CD4-positive, alpha-beta T cell treated with Interleukin-2 at 100 ng/mL for 4 hours (primary cell): ENCODE data around the gene MYL4.
A peak's percentile ranks its signal among the peaks of the same experiment; 100 is the strongest.
"Not testable (repeated sequence)": the region's sequence is repeated elsewhere in the genome, so short reads cannot be mapped to it uniquely, and the experiment has no call there.

Experiments used
- DNase-seq: peaks from one replicate; pipeline ENCODE4 v3.0.0-alpha.2; 2020; ENCODE audit warnings: low spot score

MYL4 gene

GRCh38 chr17:47208744-47209488 is at the start of gene MYL4:
MYL4 (plus strand) TSS chr17:47209348; CDS start chr17:47209423, 75 bp downstream.
- no peak for DNase-seq

DNA sequence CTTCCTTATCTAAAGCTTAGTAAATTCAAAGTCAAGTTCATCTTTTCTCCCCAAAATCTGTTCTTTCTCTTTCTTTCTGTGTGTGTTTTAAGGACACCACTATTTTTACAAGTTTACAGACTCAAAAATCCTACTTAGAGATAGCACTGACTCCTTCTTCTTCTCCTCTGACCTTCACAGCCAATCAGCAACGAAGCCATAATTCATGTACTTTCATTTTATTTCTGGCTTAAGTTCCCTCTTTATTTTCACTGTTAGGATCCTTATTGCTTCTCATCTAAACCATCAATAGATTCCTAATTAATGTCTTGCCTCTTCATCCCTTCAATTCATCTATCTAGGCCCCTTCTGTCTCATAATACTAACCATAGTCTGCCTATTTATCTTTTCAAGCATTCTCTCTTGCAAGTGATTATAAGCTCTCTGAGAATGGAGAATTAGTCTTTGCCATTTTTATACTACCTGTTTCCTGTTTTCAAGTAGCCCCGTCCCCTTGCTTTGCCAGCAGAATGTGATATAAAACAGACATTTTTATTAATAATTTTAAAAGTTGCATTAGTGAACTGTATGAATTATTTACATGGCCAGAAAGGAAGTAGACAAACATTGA is 47.0 kb upstream of the MYL4 start:
- DNase-seq: no peak

DNA sequence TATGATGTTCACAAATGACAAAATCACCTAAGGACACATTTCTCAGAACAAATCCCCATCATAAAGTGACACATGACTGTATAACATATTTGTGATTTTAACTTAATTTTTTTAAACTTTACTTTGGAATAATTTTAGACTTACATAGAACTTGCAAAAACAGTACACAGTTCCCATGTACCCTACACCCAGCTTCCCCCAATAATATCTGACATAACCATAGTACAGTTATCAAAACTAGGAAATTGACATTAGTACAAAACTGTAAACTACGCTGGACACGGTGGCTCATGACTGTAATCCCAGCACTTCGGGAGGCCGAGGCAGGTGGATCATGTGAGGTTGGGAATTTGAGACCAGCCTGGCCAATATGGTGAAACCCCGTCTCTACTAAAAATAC is 44.9 kb upstream of the MYL4 start:
- DNase-seq: no peak

DNA sequence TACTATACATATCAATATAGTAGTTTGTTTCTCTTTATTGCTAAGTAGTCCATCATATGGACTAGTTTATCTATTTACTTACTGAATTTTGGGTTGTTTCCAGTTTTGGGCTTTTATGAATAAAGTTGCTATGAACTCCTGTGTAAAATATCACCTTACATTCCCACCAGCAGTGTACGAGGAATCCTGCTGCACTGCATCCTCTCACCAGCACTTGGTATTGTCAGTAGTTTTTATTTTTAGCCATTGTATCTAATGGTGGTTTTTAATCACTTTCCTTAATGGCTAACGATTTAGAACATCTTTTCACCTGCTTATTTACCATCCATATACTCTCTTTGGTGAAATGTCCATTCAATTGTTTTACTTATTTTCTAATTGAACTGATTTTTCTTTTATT is 44.0 kb upstream of the MYL4 start:
- no peak for DNase-seq

DNA sequence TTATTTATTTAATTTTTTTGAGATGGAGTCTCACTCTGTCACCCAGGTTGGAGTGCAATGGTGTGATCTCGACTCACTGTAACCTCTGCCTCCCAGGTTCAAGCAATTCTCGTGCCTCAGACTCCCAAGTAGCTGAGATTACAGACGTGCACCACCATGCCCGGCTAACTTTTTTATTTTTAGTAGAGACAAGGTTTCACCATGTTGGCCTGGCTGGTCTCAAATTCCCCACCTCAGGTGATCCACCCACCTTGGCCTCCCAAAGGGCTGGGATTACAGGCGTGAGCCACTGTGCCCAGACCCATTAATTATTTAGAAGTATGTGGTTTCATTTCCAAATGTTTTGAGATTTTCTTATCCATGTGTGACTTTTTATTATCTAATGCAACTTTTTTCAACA is 42.3 kb upstream of the MYL4 start:
- DNase-seq: not testable (repeated sequence)

DNA sequence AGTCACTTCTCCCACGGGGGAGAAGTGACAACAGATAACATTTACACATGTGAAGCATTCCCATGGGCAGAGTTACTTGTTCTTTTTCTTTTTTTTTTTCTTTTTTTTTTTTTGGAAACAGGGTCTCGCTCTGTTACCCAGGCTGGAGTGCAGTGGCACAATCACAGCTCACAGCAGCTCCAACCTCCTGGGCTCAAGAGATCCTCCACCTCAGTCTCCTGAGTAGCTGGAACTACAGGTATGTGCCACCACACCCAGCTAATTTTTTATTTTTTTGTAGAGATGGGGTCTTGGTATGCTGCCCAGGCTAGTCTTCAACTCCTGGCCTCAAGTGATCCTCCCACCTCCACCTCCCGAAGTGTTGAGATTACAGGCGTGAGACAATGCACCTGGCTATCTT is 40.3 kb upstream of the MYL4 start:
- not testable (repeated sequence) for DNase-seq

DNA sequence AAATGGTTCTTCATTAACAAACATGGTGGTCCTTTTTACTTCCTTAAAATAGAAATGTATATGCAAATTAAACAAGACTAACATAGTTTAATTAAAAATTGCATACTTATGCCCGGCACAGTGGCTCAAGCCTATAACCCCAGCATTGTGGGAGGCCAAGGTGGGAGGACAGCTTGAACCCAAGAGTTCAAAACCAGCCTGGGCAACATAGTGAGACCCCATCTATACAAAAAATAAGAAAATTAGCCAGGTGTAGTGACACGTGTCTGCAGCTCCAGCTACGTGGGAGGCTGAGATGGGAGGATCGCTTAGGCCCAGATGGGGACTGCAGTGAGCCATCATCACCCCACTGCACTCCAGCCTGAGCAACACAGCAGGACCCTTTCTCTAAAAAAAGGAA is 38.4 kb upstream of the MYL4 start:
- DNase-seq: no peak

GRCh38 chr17:47172696-47173565 is 36.2 kb upstream of the MYL4 start:
- no peak for DNase-seq

DNA sequence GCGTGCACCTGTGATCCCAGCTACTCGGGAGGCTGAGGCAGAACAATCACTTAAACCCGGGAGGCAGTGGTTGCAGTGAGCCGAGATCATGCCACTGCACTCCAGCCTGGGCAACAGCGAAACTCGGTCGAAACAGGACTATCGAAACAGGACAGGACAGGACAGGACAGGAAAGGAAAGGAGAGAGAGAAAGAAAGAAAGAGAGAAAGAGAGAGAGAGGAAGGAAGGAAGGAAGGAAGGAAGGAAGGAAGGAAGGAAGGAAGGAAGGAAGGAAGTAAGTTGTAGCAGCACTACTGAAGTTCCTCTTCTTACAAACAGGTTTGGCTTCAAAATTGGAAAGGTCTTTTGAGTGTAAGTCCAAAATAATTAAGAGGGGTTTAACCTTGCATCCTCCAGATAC is 34.3 kb upstream of the MYL4 start:
- not testable (repeated sequence) for DNase-seq

- DNase-seq: no peak
These were observed 32.7 kb upstream of the MYL4 start for GRCh38 chr17:47176389-47176826.

GRCh38 chr17:47177261-47177660 is 31.9 kb upstream of the MYL4 start:
- no peak for DNase-seq

DNA sequence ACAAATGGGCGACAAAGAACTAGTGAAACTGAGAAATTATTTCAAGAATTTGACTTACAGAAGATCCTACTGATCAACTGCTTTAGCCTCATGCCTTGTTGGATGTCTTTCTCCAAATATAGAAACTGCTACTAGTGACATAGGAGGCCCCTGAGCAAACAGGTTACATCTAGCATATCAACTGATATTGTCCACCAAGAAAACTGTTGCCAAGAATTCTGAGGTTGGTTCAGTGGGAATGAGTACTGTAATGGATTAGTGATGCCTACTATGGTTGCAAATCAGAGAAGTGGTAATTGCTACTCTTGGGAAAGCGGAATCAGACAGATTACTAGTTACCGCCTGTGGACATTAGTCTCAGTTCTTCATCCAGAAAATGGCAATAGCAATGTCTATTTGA is 30.0 kb upstream of the MYL4 start:
- DNase-seq: no peak

- DNase-seq: no peak
These were observed 28.8 kb upstream of the MYL4 start for GRCh38 chr17:47180337-47180736.

DNA sequence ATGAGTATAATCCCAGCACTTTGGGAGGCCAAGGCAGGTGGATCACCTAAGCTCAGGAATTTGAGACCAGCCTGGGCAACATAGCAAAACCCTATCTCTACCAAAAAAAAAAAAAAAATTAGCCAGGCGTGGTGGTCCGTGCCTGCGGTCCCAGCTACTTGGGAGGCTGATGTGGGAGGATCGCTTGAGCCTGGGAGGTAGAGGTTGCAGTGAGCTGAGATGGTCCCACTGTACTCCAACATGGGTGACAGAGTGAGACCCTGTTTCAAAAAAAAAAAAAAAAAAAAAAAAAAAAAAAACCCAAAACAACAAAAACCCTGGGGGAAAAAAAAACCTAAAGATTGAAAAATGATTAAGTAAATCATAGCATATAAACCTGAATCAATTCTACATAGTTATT is 28.2 kb upstream of the MYL4 start:
- DNase-seq: not testable (repeated sequence)

GRCh38 chr17:47184681-47185080 is 24.5 kb upstream of the MYL4 start:
- DNase-seq: no peak

DNA sequence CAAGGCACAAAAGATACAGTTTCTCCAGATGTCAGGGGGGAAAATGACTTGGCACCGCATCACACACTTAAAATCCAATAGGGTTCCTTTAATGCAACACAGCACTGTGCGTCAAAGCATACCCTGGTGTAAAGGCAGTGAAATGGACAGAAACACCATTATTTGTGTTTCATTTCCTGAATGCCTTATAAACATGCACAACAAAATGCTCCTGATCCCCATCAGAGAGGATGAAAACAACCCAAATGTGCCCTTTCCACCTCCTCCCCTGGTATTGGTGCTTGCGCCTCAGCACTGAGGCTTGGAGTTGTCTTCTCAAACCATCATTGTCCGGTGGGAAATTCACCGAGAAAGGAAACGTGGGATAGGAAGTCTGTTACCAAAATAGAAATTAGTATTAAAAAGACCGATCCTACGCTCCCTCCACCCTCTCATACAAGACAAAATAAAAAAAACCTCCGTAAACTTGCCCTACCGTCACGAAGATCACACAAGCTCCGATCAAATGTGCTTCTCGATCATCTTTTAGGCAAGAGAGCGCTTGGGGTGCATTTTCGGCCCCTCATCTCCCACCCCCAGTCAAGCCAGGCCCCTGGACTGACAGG is 20.8 kb upstream of the MYL4 start:
- DNase-seq: no peak

GRCh38 chr17:47188876-47189731 is 20.0 kb upstream of the MYL4 start, which contains the start of gene CDC27:
CDC27 (minus strand) TSS chr17:47189295; CDS start chr17:47189172, 123 bp downstream.
- DNase-seq: peak; percentile 100

- no peak for DNase-seq
These were observed 19.4 kb upstream of the MYL4 start for GRCh38 chr17:47189732-47190237.

DNA sequence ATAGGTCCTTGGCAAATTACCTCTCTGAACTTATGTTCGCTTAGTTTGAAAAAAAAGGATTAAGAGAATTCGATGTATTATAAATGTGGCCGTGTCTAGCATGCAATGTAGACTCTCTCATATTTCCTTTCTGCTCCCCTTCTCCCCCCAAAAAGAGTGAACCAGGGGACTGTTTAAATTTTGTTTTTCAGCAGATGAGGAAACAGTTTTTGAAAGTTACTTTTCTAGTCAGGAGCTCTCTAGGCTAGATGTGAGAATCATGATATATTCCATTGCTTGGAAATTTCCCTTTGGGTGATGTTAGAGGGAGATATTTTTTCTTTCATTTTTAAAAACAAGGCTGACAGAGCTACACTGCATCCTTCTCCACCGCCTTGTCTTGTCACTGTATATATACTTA is 18.9 kb upstream of the MYL4 start:
- DNase-seq: no peak

- no peak for DNase-seq
These were observed 18.4 kb upstream of the MYL4 start for GRCh38 chr17:47190770-47191169.

DNA sequence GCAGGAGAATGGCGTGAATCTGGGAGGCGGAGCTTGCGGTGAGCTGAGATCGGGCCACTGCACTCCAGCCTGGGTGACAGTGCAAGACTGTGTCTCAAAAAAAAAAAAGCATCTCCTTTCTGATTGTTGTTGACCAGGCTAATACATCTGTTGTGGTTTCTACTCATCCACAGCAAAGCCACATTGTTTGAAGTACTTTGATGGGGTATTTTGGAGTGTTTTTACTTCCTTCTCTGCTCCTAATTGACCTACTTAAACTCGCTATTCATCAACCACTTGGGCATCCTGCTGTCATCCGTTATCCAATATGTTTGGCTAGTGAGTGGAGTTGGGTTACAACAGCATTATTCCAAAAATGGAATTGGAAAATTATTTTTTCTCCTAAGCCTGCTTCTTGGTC is 16.6 kb upstream of the MYL4 start:
- DNase-seq: peak; percentile 20
